ENCODE data around the gene MAGEA2. TPM values are rescaled to one million over a fixed set of nuclear protein-coding genes. Genes with fewer than 3 reads are reported as not detected.
"Not testable (repeated sequence)": the region's sequence is repeated elsewhere in the genome, so short reads cannot be mapped to it uniquely, and the experiment has no call there.

The MAGEA2 gene
- total RNA-seq, 1 donor from 2014 or later: not detected

- ATAC-seq; DNase-seq; intact Hi-C loops (cut with micrococcal nuclease): not testable (repeated sequence)
These were observed 39.5 kb downstream of the MAGEA2 start, which contains the start of gene MAGEA2B for GRCh38 chrX:152713815-152714787. Gene MAGEA2B, plus strand, starts transcription at chrX:152714628. Its CDS starts 2,479 bp downstream, at chrX:152717107.

- intact Hi-C loops (cut with micrococcal nuclease): not testable (repeated sequence)
These were observed 40.4 kb downstream of the MAGEA2 start for GRCh38 chrX:152713195-152713594.

GRCh38 chrX:152709173-152709572 lies 44.5 kb downstream of the MAGEA2 start, which contains the start of gene CSAG2:
Gene CSAG2, minus strand, starts transcription at chrX:152709273. Its CDS starts 161 bp downstream, at chrX:152709112.
- DNase-seq; intact Hi-C loops (cut with micrococcal nuclease); ATAC-seq: not testable (repeated sequence)

More at GRCh38 chrX:152713195-152713594, 40.4 kb downstream of the MAGEA2 start:
- not testable (repeated sequence) for ATAC-seq, DNase-seq

- ATAC-seq; intact Hi-C loops (cut with micrococcal nuclease): not testable (repeated sequence)
These were observed 47.1 kb downstream of the MAGEA2 start for GRCh38 chrX:152706500-152706899.

GRCh38 chrX:152700390-152700789 lies 53.3 kb downstream of the MAGEA2 start:
- intact Hi-C loops (cut with micrococcal nuclease); DNase-seq; ATAC-seq: not testable (repeated sequence)

More at GRCh38 chrX:152706500-152706899, 47.1 kb downstream of the MAGEA2 start:
- DNase-seq: not testable (repeated sequence)

Other genes with a start within 250 kb of the MAGEA2 start
- not detected for gene GABRQ, start 115.9 kb downstream of the MAGEA2 start, total RNA-seq
- gene MAGEA3, start 55.0 kb downstream of the MAGEA2 start, total RNA-seq: not detected
- not detected for gene CSAG2, start 44.6 kb downstream of the MAGEA2 start, total RNA-seq
- gene MAGEA2B, start 39.2 kb downstream of the MAGEA2 start, total RNA-seq: not detected
- not detected for gene CSAG1, start 20.1 kb downstream of the MAGEA2 start, total RNA-seq
- gene MAGEA12, start 20.1 kb downstream of the MAGEA2 start, total RNA-seq: not detected
- gene CSAG3, start 5.4 kb upstream of the MAGEA2 start, total RNA-seq: not detected
- gene MAGEA6, start 15.8 kb upstream of the MAGEA2 start, total RNA-seq: not detected
- gene CETN2, start 76.9 kb upstream of the MAGEA2 start, total RNA-seq: 27.9 TPM
- 26.7 TPM for gene NSDHL, start 77.2 kb upstream of the MAGEA2 start, total RNA-seq
- 2.5 TPM for gene ZNF185, start 144.2 kb upstream of the MAGEA2 start, total RNA-seq
- gene PNMA5, start 240.3 kb upstream of the MAGEA2 start, total RNA-seq: not detected